B cell (primary cell): Measurements from ENCODE around the gene PDPR. TPM values are rescaled to one million over a fixed set of nuclear protein-coding genes. Genes with fewer than 3 reads are reported as not detected.

Experiments used
- ATAC-seq: fragments of 200-7000 bp; cut with Tn5 transposase; one replicate; pipeline ENCODE4 v1.10.0; 2021; ENCODE audit warnings: low read depth, mild to moderate bottlenecking, moderate number of reproducible peaks, moderate library complexity
- CTCF ChIA-PET: fragments of 350-600 bp; sonication (Branson Sonifier 250); formaldehyde crosslinking; loops from one replicate; lab custom pipeline; 2021; ENCODE audit warnings: antibody characterized with exemption, inconsistent platforms; lab: Charles Lee
- POLR2A ChIA-PET: fragments of 350-600 bp; sonication (Branson Sonifier 250); formaldehyde crosslinking; loops from one replicate; lab custom pipeline; 2021; ENCODE audit warnings: antibody characterized with exemption; lab: Charles Lee
- DNase-seq: peaks from one replicate; pipeline ENCODE4 v3.0.0; 2013
- H2AFZ ChIP-seq: 2 replicates; pipeline ENCODE4 v1.6.1; 2012; ENCODE audit warnings: mild to moderate bottlenecking, low read depth, low read length; ENCODE audit not compliant: insufficient read depth, poor library complexity, severe bottlenecking
- H3K27ac ChIP-seq, 2 donors: 1 replicate in 1 of 2; 2 replicates in 1 of 2; pipeline ENCODE4 v1.5.1; 2012 to 2013; ENCODE audit warnings: low read length in 2 of 2, mild to moderate bottlenecking in 2 of 2, moderate library complexity in 1 of 2
- H3K27me3 ChIP-seq, 4 experiments: fragments of 200-600 bp in 1 of 4; sonication (generic) in 1 of 4; replicated peaks in 1 of 4; 1 replicate in 2 of 4; 2 replicates in 2 of 4; pipeline versions ENCODE4 v1.6.1 to v1.7.0; 2013 to 2016; ENCODE audit warnings: low read length in 3 of 4, mild to moderate bottlenecking in 2 of 4, mixed read lengths in 1 of 4, moderate library complexity in 1 of 4; ENCODE audit not compliant: insufficient read depth in 4 of 4, control insufficient read depth in 3 of 4; ENCODE audit errors: control extremely low read depth in 1 of 4
- H3K36me3 ChIP-seq, 2 experiments: replicated peaks in 1 of 2; 1 replicate in 1 of 2; 2 replicates in 1 of 2; pipeline versions ENCODE4 v1.6.1 to v1.7.1; 2013; ENCODE audit warnings: low read length in 1 of 2; ENCODE audit not compliant: insufficient read depth in 2 of 2, control insufficient read depth in 1 of 2; ENCODE audit errors: control extremely low read depth in 1 of 2, extremely low read depth in 1 of 2
- H3K4me1 ChIP-seq, 2 donors: fragments of 200-600 bp in 1 of 2; sonication (generic) in 1 of 2; 1 replicate in 1 of 2; 2 replicates in 1 of 2; pipeline versions ENCODE4 v1.5.1 to v1.6.1; 2013 to 2017; ENCODE audit warnings: low read length in 2 of 2; ENCODE audit not compliant: control insufficient read depth in 2 of 2, insufficient read depth in 2 of 2
- H3K4me2 ChIP-seq: replicated peaks from 2 replicates; pipeline ENCODE3; 2012; ENCODE audit warnings: mild to moderate bottlenecking, low read depth, low read length; ENCODE audit not compliant: poor library complexity, severe bottlenecking
- H3K4me3 ChIP-seq, 5 experiments: fragments of 200-600 bp in 1 of 5; sonication (generic) in 1 of 5; 1 replicate in 3 of 5; 2 replicates in 2 of 5; pipeline versions ENCODE4 v1.5.1 to v1.7.0; 2011 to 2016; ENCODE audit warnings: low read length in 4 of 5, mild to moderate bottlenecking in 4 of 5, low read depth in 2 of 5, control low read depth in 1 of 5, moderate library complexity in 1 of 5; ENCODE audit not compliant: insufficient read depth in 1 of 5; ENCODE audit errors: control extremely low read depth in 1 of 5, extremely low read depth in 1 of 5
- H3K79me2 ChIP-seq: fragments of 200-600 bp; sonication (generic); one replicate; pipeline ENCODE4 v1.6.0; 2016; ENCODE audit warnings: low read length; ENCODE audit not compliant: control insufficient read depth, insufficient read depth
- H3K9ac ChIP-seq: fragments of 200-600 bp; sonication (generic); 2 replicates; pipeline ENCODE4 v1.6.1; 2017; ENCODE audit warnings: mild to moderate bottlenecking, low read length, moderate library complexity
- H3K9me3 ChIP-seq, 3 donors: one replicate each; pipeline versions ENCODE4 v1.6.1 to v1.7.1; 2013; ENCODE audit warnings: low read length in 2 of 3; ENCODE audit not compliant: control insufficient read depth in 2 of 3, insufficient read depth in 1 of 3; ENCODE audit errors: control extremely low read depth in 1 of 3
- H4K20me1 ChIP-seq: 2 replicates; pipeline ENCODE4 v1.6.0; 2012; ENCODE audit warnings: mild to moderate bottlenecking, low read length; ENCODE audit not compliant: insufficient read depth, control insufficient read depth, poor library complexity, severe bottlenecking
- H3K27ac Mint-ChIP-seq: one replicate; pipeline ENCODE4 v1.8.0; 2021; ENCODE audit warnings: mixed read lengths
- H3K27me3 Mint-ChIP-seq: one replicate; pipeline ENCODE4 v1.8.0; 2021; ENCODE audit warnings: mixed read lengths
- H3K4me1 Mint-ChIP-seq: one replicate; pipeline ENCODE4 v1.8.0; 2021; ENCODE audit warnings: mixed read lengths
- H3K4me3 Mint-ChIP-seq: one replicate; pipeline ENCODE4 v1.8.0; 2021; ENCODE audit warnings: mixed read lengths
- H3K9me3 Mint-ChIP-seq: one replicate; pipeline ENCODE4 v1.8.0; 2022; ENCODE audit warnings: mixed read lengths; ENCODE audit not compliant: insufficient read depth
- CTCF ChIP-seq: fragments of 200-600 bp; IDR thresholded peaks from one replicate; pipeline ENCODE4 v1.8.0; 2022; ENCODE audit warnings: antibody characterized with exemption, mild to moderate bottlenecking
- EZH2 ChIP-seq: IDR thresholded peaks from 2 replicates; pipeline ENCODE4 v1.6.1; 2012; ENCODE audit warnings: borderline replicate concordance, low read depth, mild to moderate bottlenecking, moderate library complexity, low read length; ENCODE audit not compliant: insufficient read depth, poor library complexity, severe bottlenecking
- WGBS: methylation state at CpG from one replicate; pipeline ENCODE4 v1.1.5; 2013; ENCODE audit warnings: missing lambda C conversion rate; ENCODE audit not compliant: insufficient coverage; 5-methylcytosine and 5-hydroxymethylcytosine counted together
- intact Hi-C: fragments of 100-400 bp; cut with micrococcal nuclease; formaldehyde crosslinking; loops from one replicate; pipeline ENCODE4 v1.10.0; 2022
- polyA plus RNA-seq: library from polyadenylated mRNA; depleted of rRNA; stranded (reverse); fragments of >200 nt; gene quantifications from 2 replicates; pipeline ENCODE4 v1.2.3, GENCODE V29; 2012
- total RNA-seq, 2 donors: library from RNA; stranded (reverse); fragments of 120-200 nt in 1 of 2; gene quantifications; 1 replicate in 1 of 2; 2 replicates in 1 of 2; pipeline versions ENCODE4 v1.2.3 to v1.2.4, GENCODE V29; 2013 to 2022

Gene PDPR
- total and polyA plus RNA-seq, 2 donors (not counting 1 experiment from before 2014, with no cell fraction given): 14.7 to 28.3 TPM

GRCh38 chr16:70161350-70161749 is 47.2 kb downstream of the PDPR start:
- Mint-ChIP-seq H3K27me3 (no peaks in the 10 kb centered on the region), H3K9me3 (no peaks in the 10 kb centered on the region), H3K27ac (no peak overlapping the region), H3K4me1 (peaks cover 3% of the 10 kb centered on the region), H3K4me3 (no peak overlapping the region)
- CTCF ChIA-PET: interaction anchor here (0.6 kb wide), 1 partner anchor 107 kb away, joined by 3 read pairs; no protein-coding TSS in a partner anchor
- no peaks in the 10 kb centered on the region for H3K9me3 ChIP-seq
- H3K36me3 ChIP-seq: peaks cover 13 to 65% of the 10 kb centered on the region in 2 experiments
- H3K4me2 ChIP-seq: no peak overlapping the region
- H3K4me3 ChIP-seq: no peak overlapping the region
- no peaks in the 10 kb centered on the region for H4K20me1 ChIP-seq
- POLR2A ChIA-PET: no interaction called here
- no peak for TF ChIP-seq CTCF
- TF ChIP-seq EZH2: no peak
- no peak overlapping the region for H3K27ac ChIP-seq
- no peaks in the 10 kb centered on the region for H3K27me3 ChIP-seq
- intact Hi-C loops: loop anchor here (10.0 kb wide), 2 partner anchors 103 to 493 kb away; no protein-coding TSS in a partner anchor
- no peak overlapping the region for H3K9ac ChIP-seq
- no peaks in the 10 kb centered on the region for H3K4me1 ChIP-seq
- WGBS: 96% methylated on average over 4 of the region's 6 CpGs
- DNase-seq: no peak
- no peak for ATAC-seq
- no peaks in the 10 kb centered on the region for H3K79me2 ChIP-seq
- H2AFZ ChIP-seq: no peak overlapping the region

- H3K27ac Mint-ChIP-seq: no peak overlapping the region
- no peaks in the 10 kb centered on the region for H4K20me1 ChIP-seq
- no peak overlapping the region for H3K4me3 ChIP-seq
- ATAC-seq: no peak
- no peaks in the 10 kb centered on the region for H3K79me2 ChIP-seq
- no peaks in the 10 kb centered on the region for H3K9me3 ChIP-seq
- H3K4me2 ChIP-seq: no peak overlapping the region
- no peak overlapping the region for H2AFZ ChIP-seq
- H3K9ac ChIP-seq: no peak overlapping the region
- no peaks in the 10 kb centered on the region for H3K27me3 Mint-ChIP-seq
- H3K4me1 Mint-ChIP-seq: peaks cover 3% of the 10 kb centered on the region
- POLR2A ChIA-PET: no interaction called here
- H3K4me1 ChIP-seq: no peaks in the 10 kb centered on the region
- no peak overlapping the region for H3K27ac ChIP-seq
- TF ChIP-seq EZH2: no peak
- TF ChIP-seq CTCF: no peak
- CTCF ChIA-PET: interaction anchor here (0.6 kb wide), 1 partner anchor 108 kb away, joined by 3 read pairs; no protein-coding TSS in a partner anchor
- intact Hi-C loops: loop anchor here (10.0 kb wide), 2 partner anchors 103 to 493 kb away; no protein-coding TSS in a partner anchor
- no peak for DNase-seq
- 89% methylated on average over 3 of the region's 7 CpGs for WGBS
- peaks cover 10 to 58% of the 10 kb centered on the region in 2 experiments for H3K36me3 ChIP-seq
- no peaks in the 10 kb centered on the region for H3K27me3 ChIP-seq
- no peak overlapping the region for H3K4me3 Mint-ChIP-seq
- H3K9me3 Mint-ChIP-seq: no peaks in the 10 kb centered on the region
These were observed 47.9 kb downstream of the PDPR start for GRCh38 chr16:70162041-70162451.
